ENCODE results near the gene MRPL53.
"Not testable (repeated sequence)": the region's sequence is repeated elsewhere in the genome, so short reads cannot be mapped to it uniquely, and the experiment has no call there.

MRPL53 gene

GRCh38 chr2:74502147-74502719 lies 29.8 kb upstream of the MRPL53 start:
- DNase-seq: no peak

- DNase-seq: no peak
Measured at GRCh38 chr2:74501335-74502071, 29.0 kb upstream of the MRPL53 start.

GRCh38 chr2:74500578-74500946 lies 28.1 kb upstream of the MRPL53 start:
- DNase-seq: no peak

DNA sequence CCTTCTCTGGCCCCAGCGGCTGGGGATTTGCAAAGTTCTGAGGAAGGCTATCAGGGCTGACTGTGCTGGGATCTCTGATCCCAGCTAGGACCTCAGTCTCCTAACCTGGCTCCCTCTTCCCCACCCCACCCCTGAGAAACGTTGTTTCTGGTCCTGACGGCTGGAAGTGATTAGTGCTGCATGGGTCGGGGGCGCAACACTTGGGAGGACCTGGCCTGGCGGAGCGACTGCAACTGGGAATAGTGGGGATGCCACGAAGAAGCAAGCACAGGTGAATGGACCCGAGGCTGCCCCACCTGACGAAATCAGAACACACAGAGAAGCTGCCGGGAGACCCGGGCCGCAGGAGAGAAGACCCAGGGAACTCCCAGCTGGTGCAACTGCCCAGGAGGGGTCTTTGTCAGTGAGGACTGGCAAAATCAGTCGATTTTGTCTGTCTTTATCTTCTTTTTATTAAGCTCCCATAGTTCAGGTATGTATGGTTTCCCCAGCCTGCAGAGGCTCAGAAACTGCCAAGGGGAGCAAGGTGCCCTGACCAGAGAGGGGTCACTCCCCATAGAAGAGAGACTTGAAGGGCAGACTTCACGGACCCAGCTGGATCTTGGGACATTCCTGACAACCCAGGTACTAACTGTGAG lies 27.6 kb upstream of the MRPL53 start:
- no peak for DNase-seq

DNA sequence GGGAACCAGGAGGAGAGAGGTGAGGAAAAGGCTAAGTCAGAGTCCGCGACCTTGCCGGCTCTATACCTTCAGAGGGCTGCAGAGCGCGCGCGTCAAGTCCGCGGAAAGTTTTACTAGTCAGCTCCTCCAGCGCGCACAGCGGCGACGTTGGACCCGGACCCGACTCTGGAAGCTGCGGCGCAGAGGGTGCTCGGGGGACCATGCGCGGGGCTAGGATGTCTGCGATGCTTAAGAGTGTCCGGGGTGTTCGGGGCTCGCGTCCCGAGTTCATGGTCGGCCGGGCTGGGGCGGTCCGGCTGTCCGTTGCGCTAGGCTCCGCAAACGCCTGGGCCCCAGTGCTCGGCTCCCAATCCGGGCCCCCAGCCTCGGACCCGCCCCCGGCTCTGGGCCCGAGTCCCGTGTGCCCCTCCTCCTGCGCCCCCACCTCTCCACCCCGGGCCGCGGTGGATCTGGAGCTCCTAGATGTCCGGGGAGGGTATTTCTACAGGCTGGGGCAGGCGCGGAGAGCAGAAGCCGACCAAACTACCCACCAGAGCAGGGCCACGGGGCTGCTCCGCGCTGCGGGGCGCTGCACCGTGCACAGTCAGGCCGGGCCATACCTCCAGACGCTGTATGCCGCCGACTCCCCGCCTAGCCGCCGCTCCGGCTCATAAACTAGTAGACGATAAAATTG lies 26.9 kb upstream of the MRPL53 start, which contains the start of gene LBX2:
Gene LBX2, minus strand, starts transcription at position 337 of the 673 bp plus-strand sequence. Its CDS starts 66 bp downstream, at position 271.
- peak in 1 of 2 donors; percentile 63 for DNase-seq

DNA sequence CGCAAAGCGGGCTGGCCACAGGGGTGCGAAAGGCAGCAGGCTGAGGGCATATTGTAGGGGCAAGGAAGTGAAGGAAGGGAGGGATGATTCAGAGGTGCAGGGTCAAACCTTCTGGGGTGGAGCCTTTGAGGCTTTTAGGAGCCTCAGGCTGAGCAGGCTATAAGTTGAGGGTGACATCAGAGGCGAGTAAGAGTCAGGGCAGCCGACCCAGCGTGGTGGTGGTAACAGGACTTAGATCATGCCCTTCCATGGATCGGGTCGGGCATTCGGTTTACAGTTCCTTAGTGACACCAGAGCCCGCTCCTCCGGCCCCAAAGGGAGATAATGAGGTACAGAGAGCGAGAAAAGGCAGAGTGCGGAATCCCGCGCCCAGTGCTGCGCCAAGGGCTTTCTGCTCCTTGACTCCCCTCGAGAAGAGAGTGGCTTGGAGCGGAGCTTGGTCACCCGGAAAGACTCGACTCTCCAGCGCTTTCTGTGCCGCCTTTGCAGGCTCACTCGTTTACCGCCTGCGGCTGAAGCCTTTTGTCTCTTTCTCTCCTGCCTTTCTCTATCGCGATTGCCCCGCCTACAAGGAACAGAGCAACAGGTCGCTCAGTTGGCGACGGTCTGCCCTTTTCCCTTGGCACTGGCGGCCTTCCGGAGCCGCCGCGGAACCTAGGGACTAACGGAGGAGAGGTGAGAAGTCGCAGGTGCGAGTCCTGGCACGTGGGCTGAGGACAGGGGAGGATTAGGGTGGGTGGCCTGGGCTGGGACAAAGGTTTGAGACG lies 26.2 kb upstream of the MRPL53 start:
- peak in 1 of 2 donors; percentile 40 for DNase-seq

GRCh38 chr2:74497777-74498499 lies 25.5 kb upstream of the MRPL53 start:
- peak in 1 of 2 donors; percentile 57 for DNase-seq

DNA sequence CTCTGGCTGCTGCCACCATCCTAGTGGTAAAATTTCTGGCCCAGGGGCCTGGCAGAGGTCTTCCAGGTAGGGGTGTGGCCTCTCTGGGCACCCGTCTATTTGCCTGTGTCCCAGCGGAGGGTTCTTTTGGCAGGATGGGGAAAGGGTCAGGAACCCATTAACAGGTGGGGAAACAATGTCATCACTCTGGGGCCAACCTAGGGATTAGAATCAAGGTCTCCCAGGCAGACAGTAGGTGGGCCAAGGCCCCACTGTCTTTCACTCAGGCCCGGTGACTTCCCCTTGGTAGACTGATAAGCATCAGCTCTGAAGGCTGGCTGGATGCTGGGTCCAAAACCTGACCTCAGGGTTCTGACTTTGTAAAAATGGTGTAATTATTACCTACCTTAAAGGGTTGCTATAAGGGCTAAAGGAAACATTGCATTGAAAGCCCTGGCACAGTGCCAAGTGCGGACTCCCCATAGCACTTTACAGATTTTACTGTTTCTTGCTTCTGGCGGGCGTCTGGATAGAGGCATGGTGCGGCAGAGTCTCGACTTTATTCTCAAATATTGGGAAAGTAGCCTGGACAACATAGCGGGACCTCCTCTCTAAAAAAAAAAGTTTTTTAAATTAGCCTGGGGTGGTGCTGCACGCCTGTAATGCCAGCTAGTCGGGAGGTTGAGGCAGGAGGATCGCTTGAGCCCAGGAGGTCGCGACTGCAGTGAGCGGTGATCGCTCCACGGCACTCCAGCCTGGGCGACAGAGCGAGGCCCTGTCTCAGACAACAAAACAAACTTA lies 24.7 kb upstream of the MRPL53 start:
- no peak for DNase-seq

- no peak for DNase-seq
Measured at GRCh38 chr2:74495440-74495839, 23.0 kb upstream of the MRPL53 start.

DNA sequence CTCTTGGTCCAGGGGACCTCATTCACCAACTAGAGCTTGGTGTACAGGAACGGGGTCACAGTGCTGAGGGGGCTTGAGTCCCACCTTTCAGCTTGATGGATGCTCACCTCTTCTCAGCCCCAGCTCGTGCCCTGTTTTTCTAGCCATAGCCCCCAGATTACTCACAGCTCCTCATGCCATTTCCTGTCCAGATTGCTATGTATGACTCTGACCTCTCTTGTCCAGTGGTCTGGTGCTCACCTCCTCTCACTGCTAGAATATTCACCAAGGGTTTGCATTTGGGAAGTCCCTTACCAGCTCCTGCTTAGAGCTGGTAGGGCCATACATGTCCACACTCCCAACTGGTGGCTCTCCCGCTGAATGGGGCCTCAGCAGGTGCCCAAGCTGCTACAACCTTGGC lies 21.1 kb upstream of the MRPL53 start:
- no peak for DNase-seq

- DNase-seq: no peak
Measured at GRCh38 chr2:74491648-74492544, 19.4 kb upstream of the MRPL53 start.

DNA sequence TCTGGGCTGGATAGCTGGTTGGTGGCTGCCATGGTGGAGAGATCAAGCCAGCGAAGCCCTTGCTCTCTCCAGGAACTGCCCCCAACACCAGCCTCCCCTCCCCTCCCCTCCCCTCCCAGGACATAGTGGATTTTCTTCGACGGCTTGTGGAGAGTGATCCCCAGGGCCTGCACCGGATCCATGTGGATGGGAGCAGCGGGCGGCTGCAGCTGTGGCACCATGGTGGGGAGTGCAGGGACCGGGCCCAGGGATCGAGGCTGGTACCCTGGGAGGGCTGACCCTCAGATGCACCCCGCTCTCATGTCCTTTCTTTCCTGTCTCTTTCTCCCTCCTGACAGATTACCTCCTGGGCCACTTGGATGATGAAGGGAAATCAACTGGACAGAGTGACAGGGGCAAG lies 17.4 kb upstream of the MRPL53 start:
- DNase-seq: no peak

GRCh38 chr2:74488643-74489481 lies 16.4 kb upstream of the MRPL53 start:
- DNase-seq: no peak

GRCh38 chr2:74486141-74486540 lies 13.7 kb upstream of the MRPL53 start:
- DNase-seq: no peak

GRCh38 chr2:74483675-74484164 lies 11.2 kb upstream of the MRPL53 start:
- DNase-seq: not testable (repeated sequence)

DNA sequence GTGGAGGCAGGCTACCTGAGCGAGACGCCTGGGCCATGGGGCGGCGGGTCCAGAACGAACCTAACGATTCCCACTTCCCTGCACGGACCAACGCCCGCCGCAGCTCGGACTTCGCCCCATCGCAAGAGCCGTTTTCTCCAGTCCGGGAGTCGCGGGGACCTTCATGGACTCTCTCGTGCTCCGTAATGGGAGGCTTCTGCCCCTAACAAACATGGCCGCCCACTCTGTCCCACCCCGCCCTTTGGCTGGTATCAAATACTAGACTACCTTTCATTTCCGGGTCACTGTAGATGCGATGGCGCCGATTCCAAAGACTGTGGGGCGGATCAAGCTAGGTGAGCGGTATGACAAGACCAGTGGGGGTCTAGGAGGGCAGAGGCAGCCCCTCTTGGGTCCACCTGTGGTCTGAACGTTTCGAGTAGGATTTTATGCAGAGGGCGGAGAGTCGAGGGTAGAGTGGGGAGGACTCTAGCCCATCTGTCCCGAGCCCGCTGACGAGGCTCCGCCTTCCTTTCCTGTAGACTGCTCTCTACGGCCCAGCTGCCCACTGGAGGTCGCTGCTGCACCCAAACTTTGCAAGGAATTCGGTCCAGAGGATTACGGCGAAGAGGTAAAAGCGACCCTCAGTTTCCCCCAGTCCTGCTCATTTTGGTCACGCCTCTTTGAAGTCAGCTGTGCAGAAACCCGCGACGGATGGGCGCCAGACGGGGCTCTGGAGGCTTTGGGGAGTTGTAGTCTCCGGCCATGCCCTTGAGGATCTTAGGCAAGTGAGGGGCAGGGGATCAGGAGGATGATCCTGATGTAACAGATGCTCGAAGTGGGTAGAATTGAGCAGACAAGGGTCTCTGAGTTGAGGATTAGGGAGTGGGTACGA lies 10.6 kb upstream of the MRPL53 start, which contains the start of the genes CCDC142 and TTC31:
Gene CCDC142, minus strand, starts transcription at position 198 of the 874 bp plus-strand sequence. Its CDS starts 161 bp downstream, at position 37.
Gene TTC31, plus strand, starts transcription at position 281 of the 874 bp plus-strand sequence. Its CDS starts 15 bp downstream, at position 296.
- peak; percentile 94 for DNase-seq

DNA sequence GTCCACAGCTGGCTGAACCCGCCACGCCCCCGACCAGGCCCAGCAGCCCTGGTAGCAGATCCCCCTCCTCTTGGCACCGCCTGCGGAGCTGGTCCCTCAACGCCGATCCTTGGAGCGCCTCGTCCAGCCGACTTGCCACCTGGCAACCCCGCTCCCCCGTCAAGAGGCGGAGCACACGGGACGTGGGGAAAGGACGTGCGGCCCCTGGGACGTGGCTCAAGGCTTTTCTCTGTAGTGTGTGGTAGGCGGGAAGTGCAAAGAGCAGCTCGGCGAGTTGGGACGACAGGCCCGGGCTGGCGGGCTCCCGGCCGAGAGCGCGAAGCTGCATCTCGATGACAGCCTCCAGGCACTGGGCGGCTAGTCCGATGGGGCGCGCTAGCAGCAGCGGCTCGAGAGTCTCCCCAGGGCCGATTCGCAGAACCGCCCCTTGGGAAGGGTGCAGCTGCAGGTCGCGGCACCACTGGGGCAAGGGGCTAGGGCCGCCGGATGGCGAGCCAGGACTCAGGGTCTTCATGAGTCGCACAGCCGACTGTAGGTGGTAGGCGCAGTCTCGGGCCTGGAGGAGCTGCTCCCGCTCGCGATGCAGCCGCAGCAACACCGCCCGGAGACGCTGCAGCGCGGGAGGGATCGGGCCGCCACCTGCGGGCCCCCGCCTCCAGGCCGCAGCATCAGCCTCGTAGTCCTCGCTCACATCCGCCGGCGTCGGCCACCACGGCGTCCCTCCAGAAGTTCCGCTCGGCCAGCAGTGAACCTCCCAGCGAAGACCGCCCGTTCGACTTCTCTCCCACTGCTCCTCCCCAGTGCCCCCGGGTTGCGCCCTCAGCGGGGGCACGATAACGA lies 9.7 kb upstream of the MRPL53 start:
- peak; percentile 61 to 63 for DNase-seq
